Caco-2 (cell line): Measurements from ENCODE around the gene YES1. TPM values are rescaled to one million over a fixed set of nuclear protein-coding genes. Genes with fewer than 3 reads are reported as not detected.

Experiments
- BruUV-seq: library from RNA; stranded (reverse); fragments of 400-500 nt; replicated peaks from 2 replicates; lab custom pipeline; 2021; lab: Mats Ljungman, UMichigan
- CTCF ChIA-PET: fragments of 300-600 bp; sonication (Branson Sonifier 250); formaldehyde crosslinking; loops from one replicate; lab custom pipeline; 2022; ENCODE audit warnings: antibody characterized with exemption; lab: Charles Lee
- POLR2A ChIA-PET: fragments of 300-600 bp; sonication (Branson Sonifier 250); formaldehyde crosslinking; loops from one replicate; lab custom pipeline; 2022; ENCODE audit warnings: antibody characterized with exemption; lab: Charles Lee
- DNase-seq, 2 experiments: peaks; one replicate each; pipeline versions ENCODE4 v3.0.0 to v3.0.0-alpha.2; 2020 to 2022
- H3K27me3 ChIP-seq: replicated peaks from 2 replicates; pipeline ENCODE4 v1.6.0; 2011; ENCODE audit warnings: low read length; ENCODE audit not compliant: control insufficient read depth, insufficient read depth
- H3K36me3 ChIP-seq: 2 replicates; pipeline ENCODE4 v1.5.1; 2011; ENCODE audit warnings: low read length; ENCODE audit not compliant: control insufficient read depth, insufficient read depth
- H3K4me1 ChIP-seq: fragments of 250-450 bp; sonication (Bioruptor Pico); 2 replicates; pipeline ENCODE4 v1.5.1; 2020; ENCODE audit warnings: mild to moderate bottlenecking
- H3K4me3 ChIP-seq: 2 replicates; pipeline ENCODE4 v1.5.1; 2011; ENCODE audit warnings: low read depth, mild to moderate bottlenecking, control low read depth, low read length
- H3K9me3 ChIP-seq: fragments of 250-450 bp; sonication (Bioruptor Pico); 2 replicates; pipeline ENCODE4 v1.5.1; 2020; ENCODE audit warnings: mild to moderate bottlenecking, moderate library complexity
- H3K27ac Mint-ChIP-seq: one replicate; pipeline ENCODE4 v1.8.0; 2022; ENCODE audit warnings: mixed read lengths; ENCODE audit not compliant: unreplicated experiment
- H3K27me3 Mint-ChIP-seq: one replicate; pipeline ENCODE4 v1.8.0; 2022; ENCODE audit warnings: mixed read lengths; ENCODE audit not compliant: insufficient read depth, unreplicated experiment
- H3K36me3 Mint-ChIP-seq: one replicate; pipeline ENCODE4 v1.8.0; 2022; ENCODE audit warnings: mild to moderate bottlenecking, mixed read lengths; ENCODE audit not compliant: insufficient read depth, unreplicated experiment
- H3K4me1 Mint-ChIP-seq: one replicate; pipeline ENCODE4 v1.8.0; 2022; ENCODE audit warnings: low read depth, mixed read lengths; ENCODE audit not compliant: unreplicated experiment
- H3K4me3 Mint-ChIP-seq: one replicate; pipeline ENCODE4 v1.8.0; 2022; ENCODE audit warnings: mild to moderate bottlenecking, moderate library complexity, mixed read lengths; ENCODE audit not compliant: unreplicated experiment
- H3K9me3 Mint-ChIP-seq: one replicate; pipeline ENCODE4 v1.8.0; 2022; ENCODE audit warnings: mixed read lengths; ENCODE audit not compliant: unreplicated experiment
- CTCF ChIP-seq, 2 experiments: fragments of 200-600 bp in 1 of 2; IDR thresholded peaks; 1 replicate in 1 of 2; 2 replicates in 1 of 2; pipeline versions ENCODE4 v1.5.1 to v1.8.0; 2011 to 2022; ENCODE audit warnings: antibody characterized with exemption in 1 of 2, control low read depth in 1 of 2, inconsistent platforms in 1 of 2, low read depth in 1 of 2, low read length in 1 of 2, mild to moderate bottlenecking in 1 of 2, moderate library complexity in 1 of 2; ENCODE audit not compliant: insufficient read depth in 1 of 2, severe bottlenecking in 1 of 2, unreplicated experiment in 1 of 2
- intact Hi-C: fragments of 100-400 bp; cut with micrococcal nuclease; formaldehyde crosslinking; loops from one replicate; pipeline ENCODE4 v1.10.0; 2022; ENCODE audit not compliant: unreplicated experiment
- total RNA-seq: library from RNA; stranded (reverse); gene quantifications from 2 replicates; pipeline ENCODE4 v1.2.3, GENCODE V29; 2022

The YES1 gene
- total RNA-seq, 1 experiment from 2014 or later: 95.0 TPM

GRCh38 chr18:744832-745597 is 67.0 kb downstream of the YES1 start:
- no peaks in the 10 kb centered on the region; the same call in 1 of the 2 replicates for H3K9me3 ChIP-seq
- ChIA-PET CTCF (no interaction called here), POLR2A (no interaction called here)
- H3K36me3 ChIP-seq: peaks cover 1% of the 10 kb centered on the region
- Mint-ChIP-seq H3K4me1 (no peaks in the 10 kb centered on the region), H3K9me3 (no peaks in the 10 kb centered on the region), H3K27me3 (no peaks in the 10 kb centered on the region), H3K4me3 (no peak overlapping the region), H3K27ac (no peak overlapping the region), H3K36me3 (peaks cover 35% of the 10 kb centered on the region)
- no peak overlapping the region for H3K4me3 ChIP-seq
- no TSS peak for BruUV-seq
- peaks cover under 1% of the 10 kb centered on the region; the same call in 1 of the 2 replicates for H3K4me1 ChIP-seq
- intact Hi-C loops: no loop called here
- DNase-seq: no peak
- TF ChIP-seq CTCF (IDR thresholded peaks at IDR 0.05; ENCODE audit: insufficient read depth in 1 of 2, low read depth in 1 of 2, low read length in 1 of 2, severe bottlenecking in 1 of 2, unreplicated experiment in 1 of 2): no peak
- H3K27me3 ChIP-seq: no peaks in the 10 kb centered on the region

GRCh38 chr18:741931-742512 is 70.0 kb downstream of the YES1 start:
- CTCF ChIA-PET: interaction anchor here (3.0 kb wide), 1 partner anchor 88 kb away, joined by 10 read pairs; no protein-coding TSS in a partner anchor
- POLR2A ChIA-PET: no interaction called here
- Histone ChIP-seq H3K4me1 (no peaks in the 10 kb centered on the region), H3K4me3 (no peak overlapping the region), H3K9me3 (no peaks in the 10 kb centered on the region; the same call in 1 of the 2 replicates), H3K36me3 (0 out of 2 replicates have a peak, but pooled peaks cover 1% of the 10 kb centered on the region), H3K27me3 (no peaks in the 10 kb centered on the region)
- no peak overlapping the region for H3K27ac Mint-ChIP-seq
- no peaks in the 10 kb centered on the region for H3K27me3 Mint-ChIP-seq
- no peaks in the 10 kb centered on the region for H3K4me1 Mint-ChIP-seq
- no peaks in the 10 kb centered on the region for H3K9me3 Mint-ChIP-seq
- peak in 1 of 2 experiments; percentile 20 for DNase-seq
- H3K4me3 Mint-ChIP-seq: no peak overlapping the region
- BruUV-seq: no TSS peak
- intact Hi-C loops: loop anchor here (1.0 kb wide), 2 partner anchors 70 to 89 kb away; partner anchors contain the start of gene YES1
- peaks cover 50% of the 10 kb centered on the region for H3K36me3 Mint-ChIP-seq
- TF ChIP-seq CTCF (IDR thresholded peaks at IDR 0.05; ENCODE audit: insufficient read depth in 1 of 2, low read depth in 1 of 2, low read length in 1 of 2, severe bottlenecking in 1 of 2, unreplicated experiment in 1 of 2): peak; percentile 69 to 80

GRCh38 chr18:732371-732770 is 79.7 kb downstream of the YES1 start:
- no TSS peak for BruUV-seq
- CTCF ChIA-PET: no interaction called here
- DNase-seq: no peak

More at GRCh38 chr18:732371-732770, 79.7 kb downstream of the YES1 start:
- no peaks in the 10 kb centered on the region for H3K9me3 Mint-ChIP-seq
- no peaks in the 10 kb centered on the region for H3K27me3 Mint-ChIP-seq
- intact Hi-C loops: no loop called here
- peaks cover 49% of the 10 kb centered on the region for H3K36me3 Mint-ChIP-seq
- no peak for TF ChIP-seq CTCF (IDR thresholded peaks at IDR 0.05; ENCODE audit: insufficient read depth in 1 of 2, low read depth in 1 of 2, low read length in 1 of 2, severe bottlenecking in 1 of 2, unreplicated experiment in 1 of 2)
- no peaks in the 10 kb centered on the region for H3K4me1 ChIP-seq
- no peak overlapping the region for H3K4me3 Mint-ChIP-seq
- no peaks in the 10 kb centered on the region for H3K4me1 Mint-ChIP-seq
- no peaks in the 10 kb centered on the region; the same call in 1 of the 2 replicates for H3K36me3 ChIP-seq
- no peaks in the 10 kb centered on the region for H3K9me3 ChIP-seq
- no peak overlapping the region for H3K4me3 ChIP-seq
- POLR2A ChIA-PET: no interaction called here
- H3K27me3 ChIP-seq: no peaks in the 10 kb centered on the region
- no peak overlapping the region for H3K27ac Mint-ChIP-seq
